RWPE1 (cell line): ENCODE measurements around the gene SURF2.

Source experiments
- CTCF ChIA-PET: fragments of 350-600 bp; sonication (Branson Sonifier 250); formaldehyde crosslinking; extraction: SDS; loops from one replicate; lab custom pipeline; 2021; lab: Yijun Ruan, JAX
- POLR2A ChIA-PET: fragments of 400-600 bp; formaldehyde crosslinking; extraction: SDS; loops from one replicate; lab custom pipeline; 2020; ENCODE audit warnings: antibody characterized with exemption; ENCODE audit not compliant: low non-redundant PET; lab: Yijun Ruan, JAX
- DNase-seq: peaks from one replicate; pipeline ENCODE4 v3.0.0; 2012; ENCODE audit warnings: low spot score
- H3K27ac ChIP-seq: fragments of 450-650 bp; 2 replicates; pipeline ENCODE4 v1.5.1; 2017
- CTCF ChIP-seq: fragments of 450-650 bp; conservative IDR thresholded peaks from 2 replicates; pipeline ENCODE4 v1.5.1; 2017; ENCODE audit warnings: low read depth, mild to moderate bottlenecking

Gene SURF2

GRCh38 chr9:133396952-133397351 is 40.6 kb downstream of the SURF2 start:
- POLR2A ChIA-PET = no interaction called here
- DNase-seq = no peak
- CTCF ChIA-PET = interaction anchor here (0.7 kb wide), 1 partner anchor 942 kb away, joined by 3 read pairs; no protein-coding TSS in a partner anchor

GRCh38 chr9:133397370-133397769 is 41.0 kb downstream of the SURF2 start:
- no peak for DNase-seq
- no peak for TF ChIP-seq CTCF
- H3K27ac ChIP-seq = no peak overlapping the region
- POLR2A ChIA-PET = no interaction called here
- CTCF ChIA-PET = interaction anchor here (0.7 kb wide), 1 partner anchor 942 kb away, joined by 3 read pairs; no protein-coding TSS in a partner anchor

More at GRCh38 chr9:133396952-133397351, 40.6 kb downstream of the SURF2 start:
- TF ChIP-seq CTCF = no peak
- no peak overlapping the region for H3K27ac ChIP-seq

GRCh38 chr9:133397895-133398294 is 41.5 kb downstream of the SURF2 start:
- DNase-seq = no peak
- ChIA-PET CTCF (interaction anchor here (0.6 to 1.1 kb wide), 3 partner anchors 20 to 93 kb away, joined by 3 to 4 read pairs (median 3); no protein-coding TSS in a partner anchor), POLR2A (no interaction called here)
- no peak for TF ChIP-seq CTCF
- no peak overlapping the region for H3K27ac ChIP-seq

GRCh38 chr9:133400292-133400691 is 43.9 kb downstream of the SURF2 start:
- TF ChIP-seq CTCF = no peak
- no peak overlapping the region for H3K27ac ChIP-seq
- POLR2A ChIA-PET = interaction anchor here (0.6 kb wide), 1 partner anchor 65 kb away, joined by 9 read pairs; no protein-coding TSS in a partner anchor
- CTCF ChIA-PET = interaction anchor here (1.0 kb wide), 2 partner anchors 13 to 86 kb away, joined by 3 read pairs; no protein-coding TSS in a partner anchor
- no peak for DNase-seq

- no peak for DNase-seq
- POLR2A ChIA-PET = no interaction called here
- H3K27ac ChIP-seq = no peak overlapping the region
- CTCF ChIA-PET = interaction anchor here (1.5 kb wide), 1 partner anchor 55 kb away, joined by 6 read pairs; no protein-coding TSS in a partner anchor
- no peak for TF ChIP-seq CTCF
These were observed 45.2 kb downstream of the SURF2 start for GRCh38 chr9:133401588-133401987.

- POLR2A ChIA-PET = no interaction called here
These were observed 46.3 kb downstream of the SURF2 start for GRCh38 chr9:133402689-133403088.

More at GRCh38 chr9:133402689-133403088, 46.3 kb downstream of the SURF2 start:
- CTCF ChIA-PET = interaction anchor here (1.5 kb wide), 1 partner anchor 56 kb away, joined by 6 read pairs; no protein-coding TSS in a partner anchor
- DNase-seq = no peak
- H3K27ac ChIP-seq = peak overlapping the region; percentile 30
- TF ChIP-seq CTCF = no peak
